Transverse colon (tissue), 4 donors: ENCODE measurements around the gene PSMC1.

Experiments
- POLR2A ChIP-seq: fragments of 450-650 bp; IDR thresholded peaks from one replicate; pipeline ENCODE4 v1.6.1; 2016; ENCODE audit warnings: antibody characterized with exemption, mild to moderate bottlenecking, moderate library complexity
- POLR2AphosphoS5 ChIP-seq, 3 donors: sonication (generic); formaldehyde crosslinking; IDR thresholded peaks; one replicate each; pipeline ENCODE4 v1.6.1; 2016; ENCODE audit warnings: antibody characterized with exemption in 3 of 3
- TF ChIP-seq, protein P1 (sequence below), 5 experiments: fragments of 200-600 bp in 3 of 5; fragments of 450-650 bp in 2 of 5; sonication (generic) in 3 of 5; IDR thresholded peaks; 1 replicate in 2 of 5; 2 replicates in 3 of 5; pipeline ENCODE4 v1.5.1; 2016 to 2017; ENCODE audit warnings: antibody characterized with exemption in 5 of 5, inconsistent platforms in 3 of 5, mild to moderate bottlenecking in 2 of 5, moderate library complexity in 1 of 5

DNA sequence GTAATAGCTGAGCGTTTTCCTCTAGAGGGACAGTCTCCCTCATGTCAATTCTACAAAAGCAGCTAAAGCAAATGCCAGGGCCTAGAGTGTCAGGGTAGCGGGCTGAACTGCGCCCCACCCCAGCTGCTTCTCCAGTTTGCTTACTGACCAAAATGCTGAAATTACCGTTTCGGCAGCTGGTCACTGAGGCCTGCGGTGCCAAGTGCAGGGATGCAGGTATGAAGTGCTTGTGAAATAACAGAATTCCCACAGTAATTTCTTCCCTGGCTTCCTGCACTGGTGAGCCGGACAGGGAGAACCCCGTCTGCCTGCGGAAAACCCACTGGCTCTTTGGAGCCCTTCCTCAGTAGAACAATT is 19.1 kb downstream of the PSMC1 start:
- TF ChIP-seq, protein P1, sequence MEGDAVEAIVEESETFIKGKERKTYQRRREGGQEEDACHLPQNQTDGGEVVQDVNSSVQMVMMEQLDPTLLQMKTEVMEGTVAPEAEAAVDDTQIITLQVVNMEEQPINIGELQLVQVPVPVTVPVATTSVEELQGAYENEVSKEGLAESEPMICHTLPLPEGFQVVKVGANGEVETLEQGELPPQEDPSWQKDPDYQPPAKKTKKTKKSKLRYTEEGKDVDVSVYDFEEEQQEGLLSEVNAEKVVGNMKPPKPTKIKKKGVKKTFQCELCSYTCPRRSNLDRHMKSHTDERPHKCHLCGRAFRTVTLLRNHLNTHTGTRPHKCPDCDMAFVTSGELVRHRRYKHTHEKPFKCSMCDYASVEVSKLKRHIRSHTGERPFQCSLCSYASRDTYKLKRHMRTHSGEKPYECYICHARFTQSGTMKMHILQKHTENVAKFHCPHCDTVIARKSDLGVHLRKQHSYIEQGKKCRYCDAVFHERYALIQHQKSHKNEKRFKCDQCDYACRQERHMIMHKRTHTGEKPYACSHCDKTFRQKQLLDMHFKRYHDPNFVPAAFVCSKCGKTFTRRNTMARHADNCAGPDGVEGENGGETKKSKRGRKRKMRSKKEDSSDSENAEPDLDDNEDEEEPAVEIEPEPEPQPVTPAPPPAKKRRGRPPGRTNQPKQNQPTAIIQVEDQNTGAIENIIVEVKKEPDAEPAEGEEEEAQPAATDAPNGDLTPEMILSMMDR (IDR thresholded peaks at IDR 0.05), result no peak
- TF ChIP-seq POLR2A, result no peak
- no peak for TF ChIP-seq POLR2AphosphoS5 (IDR thresholded peaks at IDR 0.05)
